Gastroesophageal sphincter (tissue), 3 donors: ENCODE data around the gene PRELID1.

Experiments
- EP300 ChIP-seq: sonication (generic); formaldehyde crosslinking; IDR thresholded peaks from one replicate; pipeline ENCODE4 v1.6.1; 2017; ENCODE audit warnings: antibody characterized with exemption, mild to moderate bottlenecking
- POLR2A ChIP-seq, 2 donors: fragments of 450-650 bp; IDR thresholded peaks; one replicate each; pipeline ENCODE4 v1.6.1; 2017; ENCODE audit warnings: antibody characterized with exemption in 2 of 2, mild to moderate bottlenecking in 2 of 2, moderate library complexity in 1 of 2
- POLR2AphosphoS5 ChIP-seq: sonication (generic); formaldehyde crosslinking; IDR thresholded peaks from one replicate; pipeline ENCODE4 v1.6.1; 2017; ENCODE audit warnings: antibody characterized with exemption
- TF ChIP-seq, protein P1 (sequence below), 4 experiments: fragments of 200-600 bp in 2 of 4; fragments of 450-650 bp in 2 of 4; sonication (generic) in 1 of 4; IDR thresholded peaks; one replicate each; pipeline ENCODE4 v1.5.1; 2017 to 2019; ENCODE audit warnings: antibody characterized with exemption in 4 of 4, mild to moderate bottlenecking in 2 of 4, moderate library complexity in 2 of 4

DNA sequence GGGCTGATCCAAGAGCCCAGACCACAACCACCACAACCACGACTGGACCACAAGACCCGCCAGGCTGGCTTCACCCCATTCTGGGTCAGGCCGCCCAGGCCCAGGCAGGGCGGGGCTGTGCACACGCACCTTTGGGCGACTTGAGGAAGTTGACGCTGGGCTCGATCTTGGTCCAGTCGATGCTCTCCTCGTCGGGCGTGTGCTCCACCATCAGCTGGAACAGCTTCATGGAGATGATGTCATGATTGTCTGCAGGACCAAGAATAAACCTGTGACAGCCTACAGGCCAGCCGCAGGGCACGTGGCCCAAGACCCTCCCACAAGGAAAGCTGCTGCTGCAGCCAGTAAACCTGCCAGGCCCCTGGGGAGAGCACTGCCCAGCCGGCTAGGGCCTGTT is 30.6 kb downstream of the PRELID1 start:
- TF ChIP-seq, protein P1, sequence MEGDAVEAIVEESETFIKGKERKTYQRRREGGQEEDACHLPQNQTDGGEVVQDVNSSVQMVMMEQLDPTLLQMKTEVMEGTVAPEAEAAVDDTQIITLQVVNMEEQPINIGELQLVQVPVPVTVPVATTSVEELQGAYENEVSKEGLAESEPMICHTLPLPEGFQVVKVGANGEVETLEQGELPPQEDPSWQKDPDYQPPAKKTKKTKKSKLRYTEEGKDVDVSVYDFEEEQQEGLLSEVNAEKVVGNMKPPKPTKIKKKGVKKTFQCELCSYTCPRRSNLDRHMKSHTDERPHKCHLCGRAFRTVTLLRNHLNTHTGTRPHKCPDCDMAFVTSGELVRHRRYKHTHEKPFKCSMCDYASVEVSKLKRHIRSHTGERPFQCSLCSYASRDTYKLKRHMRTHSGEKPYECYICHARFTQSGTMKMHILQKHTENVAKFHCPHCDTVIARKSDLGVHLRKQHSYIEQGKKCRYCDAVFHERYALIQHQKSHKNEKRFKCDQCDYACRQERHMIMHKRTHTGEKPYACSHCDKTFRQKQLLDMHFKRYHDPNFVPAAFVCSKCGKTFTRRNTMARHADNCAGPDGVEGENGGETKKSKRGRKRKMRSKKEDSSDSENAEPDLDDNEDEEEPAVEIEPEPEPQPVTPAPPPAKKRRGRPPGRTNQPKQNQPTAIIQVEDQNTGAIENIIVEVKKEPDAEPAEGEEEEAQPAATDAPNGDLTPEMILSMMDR (IDR thresholded peaks at IDR 0.05): no peak
- TF ChIP-seq POLR2AphosphoS5 (no peak), POLR2A (IDR thresholded peaks at IDR 0.05) (no peak), EP300 (no peak)
